GM12891 (cell line): ENCODE measurements around the gene NPHS1.

Source experiments
- DNase-seq: peaks from one replicate; pipeline ENCODE4 v3.0.0; 2011; ENCODE audit warnings: low spot score; ENCODE audit not compliant: insufficient read length
- FAIRE-seq: peaks from 2 replicates; lab custom pipeline; 2011; peaks lifted over from hg19 to GRCh38; lab: Jason Lieb, UNC
- PAX5 ChIP-seq: IDR thresholded peaks from 2 replicates; pipeline ENCODE4 v1.6.1; 2011; ENCODE audit warnings: low read length, moderate library complexity, mild to moderate bottlenecking; ENCODE audit not compliant: insufficient read depth, severe bottlenecking
- POLR2A ChIP-seq: IDR thresholded peaks from 2 replicates; pipeline ENCODE4 v1.6.1; 2011; ENCODE audit warnings: low read depth, low read length, control low read depth
- POLR2AphosphoS5 ChIP-seq: IDR thresholded peaks from 2 replicates; pipeline ENCODE4 v1.6.1; 2011; ENCODE audit warnings: low read depth, low read length, control low read depth
- POU2F2 ChIP-seq: IDR thresholded peaks from 2 replicates; pipeline ENCODE4 v1.6.1; 2011; ENCODE audit warnings: low read depth, mild to moderate bottlenecking, control low read depth, low read length, moderate library complexity
- SPI1 ChIP-seq: IDR thresholded peaks from 2 replicates; pipeline ENCODE4 v1.6.1; 2011; ENCODE audit warnings: low read depth, low read length, control low read depth
- TAF1 ChIP-seq: IDR thresholded peaks from 2 replicates; pipeline ENCODE4 v1.6.1; 2011; ENCODE audit warnings: low read depth, low read length, control low read depth

The NPHS1 gene

DNA sequence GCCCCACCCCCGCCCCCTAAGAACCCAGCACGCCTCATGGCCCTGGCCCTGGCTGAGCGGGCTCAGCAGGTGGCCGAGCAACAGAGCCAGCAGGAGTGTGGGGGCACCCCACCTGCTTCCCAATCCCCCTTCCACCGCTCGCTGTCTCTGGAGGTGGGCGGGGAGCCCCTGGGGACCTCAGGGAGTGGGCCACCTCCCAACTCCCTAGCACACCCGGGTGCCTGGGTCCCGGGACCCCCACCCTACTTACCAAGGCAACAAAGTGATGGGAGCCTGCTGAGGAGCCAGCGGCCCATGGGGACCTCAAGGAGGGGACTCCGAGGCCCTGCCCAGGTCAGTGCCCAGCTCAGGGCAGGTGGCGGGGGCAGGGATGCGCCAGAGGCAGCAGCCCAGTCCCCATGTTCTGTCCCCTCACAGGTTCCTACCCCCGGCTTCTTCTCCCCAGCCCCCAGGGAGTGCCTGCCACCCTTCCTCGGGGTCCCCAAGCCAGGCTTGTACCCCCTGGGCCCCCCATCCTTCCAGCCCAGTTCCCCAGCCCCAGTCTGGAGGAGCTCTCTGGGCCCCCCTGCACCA lies 65.0 kb downstream of the NPHS1 start:
- FAIRE-seq = no peak
- TF ChIP-seq POU2F2 (no peak), POLR2AphosphoS5 (no peak), POLR2A (no peak), PAX5 (no peak), SPI1 (no peak), TAF1 (no peak)
- no peak for DNase-seq

GRCh38 chr19:35786299-35787160 lies 65.8 kb downstream of the NPHS1 start:
- TF ChIP-seq POLR2AphosphoS5 = no peak
- TF ChIP-seq PAX5 = no peak
- TF ChIP-seq SPI1 = no peak
- TF ChIP-seq POU2F2 = no peak
- TF ChIP-seq TAF1 = no peak
- no peak for TF ChIP-seq POLR2A
- DNase-seq (no peak), FAIRE-seq (no peak)

DNA sequence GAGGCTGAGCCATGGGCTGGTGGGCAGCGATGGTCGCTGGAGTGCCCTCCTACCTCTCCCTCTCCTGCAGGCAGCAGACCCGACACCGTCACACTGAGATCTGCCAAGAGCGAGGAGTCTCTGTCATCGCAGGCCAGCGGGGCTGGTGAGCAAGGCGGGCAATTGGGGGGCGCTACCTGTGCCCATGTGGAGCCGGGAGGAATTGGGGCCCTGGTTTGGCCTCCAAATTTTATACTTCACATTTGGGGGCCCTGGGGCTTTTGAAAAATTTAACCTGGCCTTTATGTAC lies 67.0 kb downstream of the NPHS1 start:
- TF ChIP-seq POLR2AphosphoS5 (no peak), POLR2A (no peak), TAF1 (no peak), POU2F2 (no peak), PAX5 (no peak), SPI1 (no peak)
- no peak for FAIRE-seq

GRCh38 chr19:35784503-35785338 lies 67.6 kb downstream of the NPHS1 start:
- TF ChIP-seq POLR2A = no peak
- TF ChIP-seq TAF1 = no peak
- no peak for TF ChIP-seq PAX5
- no peak for TF ChIP-seq POU2F2
- TF ChIP-seq SPI1 = no peak
- TF ChIP-seq POLR2AphosphoS5 = no peak
- FAIRE-seq (no peak), DNase-seq (no peak)

More for the DNA sequence above, 67.0 kb downstream of the NPHS1 start:
- no peak for DNase-seq

GRCh38 chr19:35783469-35784434 lies 68.6 kb downstream of the NPHS1 start:
- DNase-seq = no peak
- no peak for FAIRE-seq
- TF ChIP-seq SPI1 (no peak), PAX5 (no peak), POLR2AphosphoS5 (no peak), POU2F2 (no peak), POLR2A (no peak), TAF1 (no peak)

DNA sequence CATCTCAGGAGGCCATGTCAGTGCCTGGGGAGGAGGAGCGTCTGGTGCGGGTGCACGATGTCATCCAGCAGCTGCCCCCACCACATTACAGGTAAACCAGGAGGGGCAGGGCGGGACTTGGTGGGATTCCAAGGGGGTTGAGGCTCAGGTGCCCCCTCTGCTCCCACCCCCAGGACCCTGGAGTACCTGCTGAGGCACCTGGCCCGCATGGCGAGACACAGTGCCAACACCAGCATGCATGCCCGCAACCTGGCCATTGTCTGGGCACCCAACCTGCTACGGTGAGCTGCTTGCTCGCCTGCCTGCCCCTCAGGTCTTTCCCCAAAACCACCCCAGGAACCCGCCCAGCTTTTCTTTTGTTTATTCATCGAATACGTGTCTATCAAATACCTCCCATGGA lies 69.7 kb downstream of the NPHS1 start:
- no peak for TF ChIP-seq PAX5
- no peak for TF ChIP-seq POLR2A
- TF ChIP-seq SPI1 = no peak
- no peak for TF ChIP-seq POLR2AphosphoS5
- no peak for TF ChIP-seq POU2F2
- no peak for TF ChIP-seq TAF1
- DNase-seq = no peak
- no peak for FAIRE-seq

DNA sequence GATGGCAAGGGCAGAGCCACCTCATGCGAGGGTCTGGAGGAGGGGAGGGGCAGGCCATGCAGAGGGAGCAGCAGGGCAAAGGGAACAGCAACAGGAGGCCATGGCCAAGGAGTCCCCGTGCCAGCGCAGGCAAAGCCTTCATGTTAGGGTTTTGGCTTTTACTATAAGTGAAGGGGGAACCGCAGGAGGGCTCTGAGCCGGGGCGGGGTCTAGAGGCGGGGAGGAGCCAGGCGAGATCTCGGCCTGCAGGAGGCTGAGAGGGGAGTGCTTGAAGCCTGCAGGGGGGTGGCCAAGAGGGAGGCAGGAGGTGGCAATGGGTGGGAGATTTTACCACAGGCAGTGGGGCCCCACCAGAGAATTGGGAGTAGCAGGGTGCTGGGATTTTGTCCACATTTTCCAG lies 70.7 kb downstream of the NPHS1 start:
- DNase-seq = no peak
- TF ChIP-seq TAF1 = no peak
- TF ChIP-seq POLR2A = no peak
- TF ChIP-seq SPI1 = no peak
- no peak for TF ChIP-seq PAX5
- no peak for TF ChIP-seq POU2F2
- no peak for TF ChIP-seq POLR2AphosphoS5
- FAIRE-seq = no peak

GRCh38 chr19:35780717-35781116 lies 71.6 kb downstream of the NPHS1 start:
- no peak for FAIRE-seq
- TF ChIP-seq PAX5 = no peak
- no peak for TF ChIP-seq POU2F2
- TF ChIP-seq POLR2AphosphoS5 = no peak
- no peak for TF ChIP-seq POLR2A
- TF ChIP-seq SPI1 = no peak
- TF ChIP-seq TAF1 = no peak
- no peak for DNase-seq

DNA sequence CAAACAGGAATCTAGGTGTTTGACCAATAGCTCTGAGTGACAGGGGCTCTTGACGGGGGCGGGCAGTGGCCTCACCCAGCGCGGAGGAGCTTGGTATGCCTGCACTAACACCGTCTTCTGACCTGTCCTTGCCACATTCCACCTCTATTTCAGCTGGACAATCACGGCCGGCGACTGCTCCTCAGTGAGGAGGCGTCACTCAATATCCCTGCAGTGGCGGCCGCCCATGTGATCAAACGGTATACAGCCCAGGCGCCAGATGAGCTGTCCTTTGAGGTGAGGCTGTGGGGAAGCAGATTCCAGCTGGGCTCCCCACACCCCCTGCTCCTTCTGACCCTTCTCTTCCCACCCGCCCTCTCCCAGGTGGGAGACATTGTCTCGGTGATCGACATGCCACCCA lies 72.2 kb downstream of the NPHS1 start:
- FAIRE-seq = no peak
- no peak for TF ChIP-seq POLR2AphosphoS5
- no peak for TF ChIP-seq POLR2A
- no peak for TF ChIP-seq POU2F2
- TF ChIP-seq PAX5 = no peak
- no peak for TF ChIP-seq SPI1
- no peak for TF ChIP-seq TAF1
- DNase-seq = no peak
